ENCODE results near the gene THRB.

Gene THRB

DNA sequence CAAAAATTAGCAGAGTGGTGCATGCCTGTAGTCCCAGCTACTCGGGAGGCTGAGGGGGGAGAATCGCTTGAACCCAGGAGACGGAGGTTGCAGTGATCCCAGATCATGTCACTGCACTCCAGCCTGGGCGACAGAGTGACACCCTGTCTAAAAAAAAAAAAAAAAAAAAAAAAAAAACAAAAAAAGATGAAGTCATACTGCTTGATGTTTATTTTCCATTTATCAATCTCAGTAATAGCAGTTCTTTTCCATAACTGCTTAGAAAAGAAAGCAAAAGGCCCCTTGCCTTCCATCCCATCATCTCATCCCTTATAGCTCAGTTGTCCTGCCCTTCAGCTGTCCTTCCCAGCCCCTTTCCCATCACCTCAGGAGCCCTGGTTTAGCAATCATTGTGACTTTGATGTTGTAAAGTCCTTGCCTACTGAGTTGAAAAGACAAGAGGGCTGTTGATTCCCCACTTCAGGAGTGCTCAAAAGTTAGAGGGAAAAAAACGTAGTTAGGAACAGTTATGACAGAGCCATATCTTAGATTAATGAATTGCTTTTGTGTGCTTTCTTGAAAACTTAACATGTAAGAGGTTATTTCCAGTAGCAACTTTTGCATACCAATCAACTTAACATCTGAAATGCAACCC, 18.0 kb upstream of the THRB start:
- no peak for DNase-seq (ENCODE audit: low read depth in 2 of 2)

DNA sequence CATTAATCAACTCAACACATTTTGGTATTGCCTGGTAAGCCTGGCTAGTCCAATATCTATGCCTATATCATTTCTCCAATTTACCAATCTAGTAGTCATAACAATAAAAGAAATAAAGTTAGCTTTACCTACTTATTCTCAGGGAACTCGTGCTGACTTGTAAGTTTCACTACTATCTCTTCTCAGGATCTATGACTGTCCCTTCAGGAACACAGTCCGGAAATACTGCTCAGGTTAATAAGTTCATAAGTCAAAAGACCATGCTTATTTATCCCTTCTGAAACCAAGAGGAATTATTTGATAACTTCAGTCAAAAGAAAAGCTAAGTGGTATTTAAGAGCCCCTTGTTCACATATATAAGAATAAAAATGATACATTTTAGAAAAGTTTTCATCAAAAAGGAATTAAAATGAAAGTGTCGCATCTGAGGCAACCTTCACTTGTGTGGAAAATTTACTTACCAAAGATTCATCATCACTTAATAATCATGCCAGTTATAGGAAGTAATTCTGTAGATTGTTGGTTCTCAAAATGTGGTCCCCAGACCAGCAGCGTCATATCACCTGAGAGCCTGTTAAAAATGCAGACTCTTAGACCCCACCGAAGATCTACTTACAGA, 15.5 kb upstream of the THRB start:
- DNase-seq (ENCODE audit: low read depth in 2 of 2), result no peak

DNA sequence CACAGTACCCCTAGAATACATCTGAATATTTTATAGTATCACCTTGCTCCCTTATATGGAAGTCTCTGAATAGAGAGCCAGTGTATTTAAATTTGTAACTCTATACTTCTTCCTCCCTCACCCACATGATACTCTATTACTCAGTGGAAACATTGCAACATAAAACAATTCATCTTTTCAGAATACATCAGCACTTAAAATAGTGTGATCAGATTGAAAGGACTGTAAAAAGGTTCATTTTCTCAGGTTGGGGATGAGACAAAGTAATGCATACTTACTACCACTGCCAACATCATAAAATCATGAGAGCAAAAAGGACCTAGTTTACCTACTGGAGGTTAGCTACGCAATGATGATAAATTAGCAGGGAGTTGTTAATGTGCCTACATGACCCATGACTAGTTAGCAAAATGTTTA, 13.8 kb upstream of the THRB start:
- no peak for DNase-seq (ENCODE audit: low read depth in 2 of 2)

DNA sequence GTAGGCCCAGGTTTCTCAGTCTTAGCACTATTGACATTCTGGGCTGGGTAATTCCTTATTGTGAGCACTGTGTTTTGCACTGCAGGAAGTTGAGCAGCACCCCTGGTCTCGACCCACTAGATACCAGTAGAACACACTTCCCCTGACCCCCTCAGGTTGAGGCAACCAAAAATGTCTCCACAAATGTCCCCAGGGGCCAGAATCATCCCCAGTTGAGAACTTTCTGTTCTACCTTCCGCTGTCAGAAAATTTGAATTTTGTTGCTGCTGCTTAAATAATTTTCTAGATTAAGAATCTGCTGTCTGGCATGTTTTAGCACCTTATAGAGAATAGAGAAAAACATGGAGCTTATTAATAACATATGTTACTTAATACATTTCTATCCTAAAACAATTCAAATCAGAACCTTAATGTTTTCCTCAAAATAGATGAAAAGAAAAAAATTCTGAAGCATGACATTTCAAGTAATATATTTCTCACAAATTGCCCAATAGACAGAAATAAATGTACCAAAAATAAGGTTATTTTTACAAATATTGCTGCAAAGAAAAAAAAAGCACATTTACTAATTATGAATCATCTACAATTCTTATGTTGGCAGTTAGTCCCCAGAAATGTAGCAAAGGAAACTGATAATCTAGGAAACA, 13.2 kb upstream of the THRB start:
- DNase-seq (ENCODE audit: low read depth in 2 of 2), result no peak

DNA sequence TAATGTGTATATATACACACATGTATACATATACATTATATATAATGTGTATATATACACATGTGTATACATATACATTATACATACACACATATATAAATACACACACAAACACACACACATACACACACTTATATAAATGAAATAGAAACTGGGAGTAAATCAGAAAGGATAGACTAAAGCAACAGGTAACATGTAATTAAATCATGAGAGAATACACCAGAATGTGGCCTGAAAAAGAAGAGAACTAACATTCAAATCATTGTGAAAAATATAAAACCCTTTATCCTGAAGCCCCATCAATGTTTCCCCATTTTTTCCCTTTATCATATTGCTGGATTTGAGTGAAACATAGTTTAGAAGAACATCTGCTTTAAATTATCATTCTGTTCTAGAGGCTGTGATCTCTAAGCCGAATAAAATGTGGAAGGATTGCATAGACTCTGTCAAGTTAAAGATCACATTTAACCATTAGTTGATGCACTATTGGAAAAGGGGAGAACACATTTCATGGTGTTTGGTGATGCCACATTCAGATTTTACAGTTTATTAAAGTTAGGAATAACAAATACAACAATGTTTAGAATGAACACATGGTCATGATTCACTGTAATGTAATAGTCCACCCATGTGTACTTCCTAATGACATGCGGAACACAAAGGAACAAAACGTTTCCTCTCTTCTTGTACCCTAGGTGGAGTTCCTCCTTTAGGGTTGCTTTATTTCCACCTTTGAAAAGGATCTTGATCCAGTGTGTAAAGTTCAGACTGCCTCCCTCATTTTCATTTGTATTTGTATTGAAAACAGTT, 12.5 kb upstream of the THRB start:
- DNase-seq (ENCODE audit: low read depth in 2 of 2), result no peak

DNA sequence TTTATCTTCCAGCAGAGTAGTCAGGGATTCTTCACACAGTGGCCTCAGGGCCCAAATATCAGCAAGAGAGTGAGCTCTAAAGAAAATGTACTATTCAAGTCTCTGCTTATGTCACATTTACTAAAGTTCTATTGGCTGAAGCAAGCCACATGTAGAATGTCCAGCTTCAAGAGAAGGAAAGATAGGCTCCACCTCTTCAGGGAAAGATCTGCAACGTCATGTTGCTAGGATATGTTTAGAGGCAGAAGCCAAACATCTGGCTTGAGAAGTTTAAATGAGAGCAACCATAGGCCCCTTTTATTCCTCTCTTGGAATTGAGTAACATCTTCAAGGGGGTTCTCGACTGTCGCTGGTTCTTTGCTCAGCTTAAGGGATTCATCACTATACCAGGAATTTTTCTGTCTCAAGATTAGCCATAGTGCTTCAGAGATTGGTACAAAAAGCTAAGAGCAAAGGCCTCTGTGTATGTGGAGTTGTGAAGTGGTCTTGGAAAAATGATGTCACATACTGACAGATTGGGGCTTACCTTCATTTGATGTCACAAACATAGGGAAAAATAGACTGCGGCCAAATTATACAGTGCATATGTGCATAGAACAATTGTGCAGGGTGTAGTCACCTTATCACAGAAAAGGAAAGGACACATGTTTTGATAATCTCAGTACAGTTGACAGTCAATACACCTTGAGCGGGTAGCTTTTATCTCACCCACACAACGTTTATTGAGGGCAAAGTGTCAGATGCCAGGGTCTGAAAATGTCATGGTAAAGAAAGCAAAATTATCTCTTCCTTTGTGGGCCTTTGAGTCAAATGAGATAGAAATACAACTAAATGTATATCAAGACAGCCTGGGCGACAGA, 11.3 kb upstream of the THRB start:
- no peak for DNase-seq (ENCODE audit: low read depth in 2 of 2)

DNA sequence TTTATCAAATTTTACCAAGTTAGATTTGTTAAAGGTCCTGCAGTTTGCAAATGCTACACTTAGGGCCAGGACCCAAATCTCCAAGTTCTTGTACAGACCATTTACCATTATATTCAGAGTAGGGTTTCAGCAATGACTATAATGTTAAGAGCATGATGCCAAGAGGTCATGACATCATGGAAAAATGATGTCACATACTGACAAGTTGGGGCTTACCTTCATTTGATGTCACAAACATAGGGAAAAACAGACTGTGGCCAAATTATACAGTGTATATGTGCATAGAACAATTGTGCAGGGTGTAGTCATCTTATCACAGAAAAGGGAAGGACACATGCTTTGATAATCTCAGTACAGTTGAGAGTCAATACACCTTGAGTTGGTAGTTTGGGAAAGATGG, 10.1 kb upstream of the THRB start:
- no peak for DNase-seq (ENCODE audit: low read depth in 2 of 2)

DNA sequence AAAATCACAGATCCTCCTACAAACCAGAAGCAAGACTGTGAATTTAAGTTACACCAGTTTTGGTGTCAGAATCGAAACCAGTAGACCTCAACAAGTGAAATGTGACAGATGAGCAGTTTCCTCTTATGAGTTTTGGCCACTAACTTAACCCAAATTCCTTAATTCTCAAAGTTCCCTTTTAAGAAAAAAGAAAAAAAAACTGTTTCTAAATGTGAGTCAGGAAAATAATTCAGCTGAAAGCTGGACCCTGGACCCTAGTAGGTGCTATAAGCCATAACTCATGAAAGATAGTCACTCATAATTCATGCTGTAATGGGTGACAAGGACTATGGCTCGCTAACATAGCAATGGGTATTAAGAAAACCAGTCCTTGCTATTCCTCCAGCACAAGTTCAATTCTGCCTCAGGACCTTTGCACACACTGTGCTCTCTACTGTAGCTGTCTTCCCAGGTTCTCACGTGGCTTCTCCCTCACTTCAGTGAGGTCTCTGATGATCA, 9.0 kb upstream of the THRB start:
- DNase-seq (ENCODE audit: low read depth in 2 of 2), result no peak

DNA sequence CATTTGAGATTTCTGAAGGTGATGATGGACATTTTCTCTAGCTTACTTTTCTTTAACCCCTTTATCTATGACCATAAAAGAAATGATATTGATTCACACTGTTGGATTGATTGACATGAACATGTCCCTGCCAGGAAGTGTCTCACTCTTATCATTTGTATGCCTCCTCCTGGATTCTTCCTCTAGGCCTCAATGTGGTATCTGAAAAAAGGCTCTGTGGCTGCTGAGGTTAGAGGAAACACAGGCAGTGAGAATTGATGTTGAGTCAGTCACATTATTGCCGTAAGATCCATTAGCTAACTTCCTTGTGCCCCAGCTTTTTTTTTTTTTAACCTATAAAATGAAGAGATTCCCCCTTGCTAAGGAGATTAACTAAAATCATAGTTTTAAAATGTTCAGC, 8.0 kb upstream of the THRB start:
- no peak for DNase-seq (ENCODE audit: low read depth in 2 of 2)

DNA sequence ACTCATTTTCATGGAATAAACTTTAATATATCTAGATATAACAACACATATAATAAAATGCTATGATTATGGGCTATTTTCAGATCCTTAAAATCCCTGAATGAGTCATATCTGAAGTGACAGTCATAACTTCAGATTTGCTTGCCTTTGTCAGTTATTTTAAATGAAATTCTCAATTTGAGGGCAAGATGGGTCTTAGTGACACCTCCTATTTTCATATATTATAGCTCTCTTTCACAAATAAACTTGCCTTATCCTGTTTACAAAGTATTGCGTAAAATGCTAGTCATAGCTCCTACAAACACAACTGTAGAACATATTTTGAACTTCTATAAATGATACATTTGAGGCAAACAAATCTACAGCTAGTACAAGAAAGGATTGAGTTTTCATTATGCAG, 6.2 kb upstream of the THRB start:
- DNase-seq (ENCODE audit: low read depth in 2 of 2), result no peak

DNA sequence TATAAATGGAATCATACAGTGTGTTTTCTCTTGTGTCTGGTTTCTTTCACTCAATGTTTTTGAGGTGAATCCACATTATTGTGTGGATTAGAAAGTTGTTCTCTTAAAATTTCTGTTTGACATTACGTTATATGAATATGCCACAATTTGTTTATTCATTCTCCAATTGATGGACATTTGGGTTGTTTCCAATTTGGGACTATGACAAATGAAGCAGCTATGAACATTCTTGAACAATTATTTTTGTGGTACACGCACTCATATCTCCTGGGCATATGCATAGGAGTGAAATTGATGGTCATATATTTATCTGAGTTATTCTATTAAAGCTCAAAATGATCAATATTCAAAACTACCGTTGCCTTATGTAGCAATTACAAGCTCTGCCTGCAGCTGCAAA, 5.3 kb upstream of the THRB start:
- no peak for DNase-seq (ENCODE audit: low read depth in 2 of 2)

DNA sequence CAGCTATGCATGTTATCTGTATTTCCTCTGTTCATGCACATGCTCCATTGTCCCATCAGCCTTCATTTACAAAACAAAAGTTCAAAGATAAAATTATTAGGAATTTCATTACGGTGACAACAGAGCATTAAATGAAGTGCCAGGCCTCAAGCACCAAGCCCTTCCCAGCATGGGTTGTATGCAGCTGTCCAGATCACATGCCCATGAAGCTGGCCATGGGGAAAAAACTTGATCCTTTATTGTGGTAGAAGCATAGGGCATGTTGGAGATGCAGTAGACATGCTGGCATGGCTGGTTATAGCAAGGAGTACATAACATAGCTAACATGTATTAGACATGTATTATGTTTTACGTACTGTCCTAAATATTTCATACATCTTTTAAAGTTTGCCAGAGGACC, 4.1 kb upstream of the THRB start:
- no peak for DNase-seq (ENCODE audit: low read depth in 2 of 2)

DNA sequence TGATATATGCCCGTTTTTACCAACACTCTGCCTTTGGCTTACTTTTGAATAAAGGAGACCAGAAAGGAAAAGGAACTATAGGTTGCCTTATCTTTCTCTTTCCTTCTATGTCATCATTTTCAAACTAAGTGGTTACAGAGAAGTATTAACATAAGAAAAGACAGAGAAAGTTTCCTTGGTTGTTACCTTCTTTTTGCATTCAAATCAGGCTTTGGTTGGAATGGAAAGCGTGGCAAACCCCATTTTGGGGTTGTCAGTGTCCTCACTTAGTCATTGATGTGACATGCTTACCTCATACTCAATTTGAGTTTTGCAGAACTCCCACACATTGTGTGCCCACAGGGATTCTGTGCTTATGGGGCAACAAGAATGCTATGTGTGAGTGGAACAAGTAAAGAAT, 3.7 kb upstream of the THRB start:
- no peak for DNase-seq (ENCODE audit: low read depth in 2 of 2)

DNA sequence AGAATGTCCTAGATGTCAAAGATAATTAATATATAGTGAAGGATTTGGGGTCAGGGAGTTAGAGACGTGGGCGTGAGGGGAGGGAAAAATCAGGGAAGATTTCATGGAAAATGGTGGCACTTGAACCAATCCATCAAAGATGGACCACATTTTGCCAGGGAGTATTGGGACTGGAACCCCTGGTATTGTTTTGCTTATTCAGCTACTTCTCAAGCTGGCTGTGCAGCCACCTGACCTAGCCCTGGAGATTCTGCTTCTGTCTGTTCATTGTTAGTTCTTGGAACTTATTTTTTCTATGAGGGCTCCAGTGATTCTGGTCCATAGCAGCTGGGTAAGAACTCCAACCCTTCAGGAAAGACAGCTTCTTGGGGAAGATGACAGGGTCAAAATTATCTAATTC, 3.3 kb upstream of the THRB start:
- no peak for DNase-seq (ENCODE audit: low read depth in 2 of 2)

DNA sequence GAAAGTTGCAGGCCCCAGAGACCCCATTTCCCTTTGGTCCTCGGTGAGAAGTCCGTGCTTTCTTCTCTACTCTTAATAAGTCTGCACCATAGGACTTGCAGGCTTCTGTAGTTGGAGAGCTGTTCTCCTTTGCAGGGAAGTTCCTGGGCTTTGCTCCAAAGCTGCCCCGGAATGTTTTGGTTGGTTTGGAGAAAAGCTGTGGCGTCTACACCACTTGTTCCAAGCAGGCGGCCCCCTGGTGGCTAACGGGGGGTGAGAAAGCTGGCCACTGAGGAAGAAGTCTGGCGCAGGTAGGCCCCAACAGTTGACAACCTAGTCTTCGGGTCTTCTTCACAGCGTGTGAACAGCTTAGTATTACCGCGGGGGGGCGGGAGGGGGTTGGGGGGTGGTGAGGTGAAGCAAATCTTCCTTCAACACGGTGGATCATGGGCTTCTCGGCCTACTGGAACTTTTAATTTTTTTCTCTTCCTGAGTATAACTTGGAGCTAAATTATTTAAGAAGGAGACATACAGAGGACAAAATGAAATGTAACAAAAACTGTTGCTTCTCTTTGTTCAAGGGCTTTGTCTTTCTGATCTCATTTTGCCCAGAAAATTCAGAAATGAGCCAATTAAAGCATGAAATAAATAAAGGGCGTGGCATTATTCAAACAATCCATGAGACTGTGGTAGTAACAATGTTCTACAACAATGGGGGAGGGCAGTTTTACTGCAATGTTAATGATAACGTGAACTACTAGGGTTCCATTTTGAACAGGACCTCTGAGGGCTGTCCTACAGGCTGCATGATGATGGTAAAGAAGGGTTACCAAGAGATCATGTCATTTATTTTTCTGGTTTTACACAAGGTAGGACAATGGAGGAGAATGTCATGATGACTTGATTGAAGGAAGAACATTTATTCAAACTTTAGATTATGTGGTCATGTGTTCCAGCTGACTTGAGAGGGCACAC, 2.2 kb upstream of the THRB start:
- no peak for DNase-seq (ENCODE audit: low read depth in 2 of 2)

DNA sequence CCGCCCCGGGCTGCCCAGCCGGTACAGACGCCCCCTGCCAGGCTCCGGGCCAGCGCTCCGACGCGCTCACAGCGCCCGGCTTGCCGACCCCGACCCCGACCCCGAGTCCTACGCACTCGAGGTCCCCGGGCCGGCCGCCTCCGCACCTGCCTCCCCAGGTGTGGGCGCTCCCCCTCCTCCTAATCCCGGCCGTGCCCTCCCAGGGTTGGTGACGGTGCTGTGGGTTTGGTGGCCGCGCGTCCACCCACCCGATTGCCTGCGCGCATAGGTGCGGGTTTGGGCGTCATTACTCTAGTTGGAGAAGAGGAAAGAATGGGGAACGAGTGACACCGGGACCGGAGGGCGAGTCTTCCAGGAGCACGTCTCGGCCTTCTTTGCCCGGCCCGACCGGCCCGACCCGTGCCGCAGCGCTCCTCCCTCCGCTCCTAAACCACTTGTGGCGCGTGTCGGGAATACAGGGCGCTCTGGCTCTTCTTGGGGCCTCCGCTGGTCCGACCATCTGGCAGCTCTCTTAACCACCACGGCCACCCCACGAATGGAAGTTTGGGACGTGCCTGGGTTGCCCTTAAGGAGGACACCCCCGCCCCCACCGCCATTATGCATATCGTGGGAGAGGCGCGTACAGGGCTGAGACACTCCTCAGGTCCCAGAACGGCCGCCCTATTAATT, 810 bp upstream of the THRB start:
- DNase-seq (ENCODE audit: low read depth in 2 of 2), result no peak

DNA sequence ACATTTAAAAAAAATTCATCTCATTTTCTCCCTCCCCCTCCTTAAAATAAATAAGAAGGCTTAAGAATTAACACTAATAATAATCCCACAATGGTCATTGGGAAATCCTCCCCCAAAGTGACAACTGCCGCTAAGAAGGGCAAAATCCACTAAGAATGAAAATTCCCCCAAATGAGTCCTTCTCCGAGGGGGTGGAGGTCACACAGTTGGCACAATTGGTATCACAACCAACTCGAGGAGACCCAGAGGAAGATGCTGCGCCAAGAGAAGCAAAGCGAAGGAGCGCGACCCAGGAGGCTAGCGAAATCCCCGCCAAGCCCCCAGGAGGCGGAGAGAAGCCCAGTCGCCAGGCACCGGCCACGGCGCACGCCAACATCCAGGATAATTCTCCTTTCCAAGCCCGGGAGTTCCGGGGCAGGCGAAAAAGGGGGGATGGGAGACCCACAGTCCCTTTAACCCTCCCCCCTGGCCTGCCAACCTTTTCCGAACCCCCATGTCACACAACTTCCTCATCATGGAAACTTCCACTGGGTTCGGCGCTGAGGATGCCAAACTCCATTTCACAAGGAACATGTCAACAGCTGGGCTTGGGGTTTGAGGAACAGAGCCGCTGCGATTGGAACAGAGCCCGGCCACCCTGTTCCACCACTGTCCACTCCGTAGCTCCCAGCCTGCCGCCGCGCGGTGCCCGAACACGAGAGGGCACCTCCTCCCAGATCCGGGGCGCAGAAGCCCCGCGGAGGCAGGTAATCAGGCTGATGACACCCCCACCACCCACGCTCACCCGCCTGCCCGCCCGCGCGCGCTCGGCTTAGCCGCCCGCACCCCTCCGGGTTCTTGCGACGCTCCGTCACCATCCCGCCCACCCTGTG, 668 bp downstream of the THRB start:
- DNase-seq (ENCODE audit: low read depth in 2 of 2), result no peak

DNA sequence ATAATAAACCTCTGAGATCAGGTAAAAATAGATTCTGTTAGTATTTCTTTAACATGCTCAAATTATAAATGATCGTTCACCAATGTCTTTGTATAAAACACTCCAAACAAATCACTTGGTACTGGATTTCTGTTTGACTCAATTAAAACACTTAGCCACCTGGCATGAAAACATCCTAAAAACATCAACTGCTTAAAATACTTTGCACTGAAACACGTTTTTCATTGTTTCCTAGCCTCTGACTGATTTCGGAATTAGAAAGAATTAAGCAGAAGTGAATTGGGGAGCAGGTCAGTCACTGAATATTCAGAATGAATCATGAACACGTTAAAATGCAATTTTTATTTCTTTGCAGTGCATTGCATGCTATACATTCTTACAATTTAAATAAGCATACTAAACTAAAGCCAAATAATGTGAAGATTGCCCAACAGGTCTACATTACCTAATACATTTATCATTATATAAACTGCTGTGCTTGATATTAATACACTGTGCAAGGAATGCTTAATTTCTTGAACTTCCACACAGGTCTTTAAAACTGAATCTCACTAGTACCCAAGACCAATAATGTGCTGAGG, 1.6 kb downstream of the THRB start:
- DNase-seq (ENCODE audit: low read depth in 2 of 2), result no peak

DNA sequence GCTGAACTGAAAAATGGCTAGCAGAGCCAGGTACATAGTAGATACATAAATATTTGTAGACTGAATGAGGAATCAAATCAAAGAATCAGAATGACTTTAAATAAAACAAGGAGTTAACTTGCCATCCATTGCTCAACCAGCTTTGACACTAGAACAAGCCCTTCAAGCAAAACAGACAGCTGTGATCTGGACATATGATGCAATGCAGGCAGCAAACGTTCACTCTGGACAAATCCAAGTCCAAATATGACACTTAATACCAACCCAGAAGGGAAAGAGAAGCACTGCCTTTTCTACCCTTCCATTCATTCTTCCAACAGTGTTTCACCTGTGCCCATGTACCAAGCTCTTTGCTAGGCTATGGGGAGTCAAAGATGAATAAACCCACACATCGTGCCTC, 4.5 kb downstream of the THRB start:
- no peak for DNase-seq (ENCODE audit: low read depth in 2 of 2)

All from stimulated activated CD8-positive, alpha-beta memory T cell treated with anti-CD3 and anti-CD28 coated beads, Interleukin-2, amount 100 ng/mL, for 1 hour (primary cell).